Measurements from ENCODE around the gene SERTAD1.
"Not testable (repeated sequence)": the region's sequence is repeated elsewhere in the genome, so short reads cannot be mapped to it uniquely, and the experiment has no call there.

SERTAD1 gene

DNA sequence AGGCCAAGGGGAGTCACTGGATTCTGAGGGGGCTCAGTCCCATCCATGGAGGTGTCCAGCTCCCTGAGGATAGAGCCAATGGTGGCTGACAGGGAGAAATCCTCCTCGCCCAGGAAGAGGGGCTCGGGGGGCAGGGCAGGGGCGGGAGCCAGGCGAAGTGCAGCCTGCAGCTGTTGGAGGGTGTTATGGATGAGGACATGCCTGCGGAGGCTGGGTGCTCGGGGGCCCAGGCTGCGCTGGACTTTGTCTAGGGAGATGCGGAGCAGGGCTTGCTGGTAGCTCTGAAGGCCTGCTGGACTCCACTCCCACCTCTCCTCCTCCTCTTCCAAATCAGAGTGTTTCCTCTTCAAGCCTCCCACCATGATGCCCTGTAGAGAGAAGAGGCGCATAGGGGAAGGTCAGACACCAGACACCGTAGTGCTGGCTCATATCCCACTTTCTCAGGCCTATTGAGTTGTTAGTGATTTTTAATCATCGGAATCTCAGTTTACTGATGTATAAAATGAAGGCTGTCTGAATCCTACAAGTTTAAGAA, 16.0 kb upstream of the SERTAD1 start:
- no peak for DNase-seq (ENCODE audit: low read depth)
- peak overlapping the region; percentile 64 for H3K4me3 ChIP-seq (ENCODE audit: low read depth, low read length)
- TF ChIP-seq MYC (IDR thresholded peaks at IDR 0.05; ENCODE audit: low read depth, low read length): no peak
- TF ChIP-seq, protein P1, sequence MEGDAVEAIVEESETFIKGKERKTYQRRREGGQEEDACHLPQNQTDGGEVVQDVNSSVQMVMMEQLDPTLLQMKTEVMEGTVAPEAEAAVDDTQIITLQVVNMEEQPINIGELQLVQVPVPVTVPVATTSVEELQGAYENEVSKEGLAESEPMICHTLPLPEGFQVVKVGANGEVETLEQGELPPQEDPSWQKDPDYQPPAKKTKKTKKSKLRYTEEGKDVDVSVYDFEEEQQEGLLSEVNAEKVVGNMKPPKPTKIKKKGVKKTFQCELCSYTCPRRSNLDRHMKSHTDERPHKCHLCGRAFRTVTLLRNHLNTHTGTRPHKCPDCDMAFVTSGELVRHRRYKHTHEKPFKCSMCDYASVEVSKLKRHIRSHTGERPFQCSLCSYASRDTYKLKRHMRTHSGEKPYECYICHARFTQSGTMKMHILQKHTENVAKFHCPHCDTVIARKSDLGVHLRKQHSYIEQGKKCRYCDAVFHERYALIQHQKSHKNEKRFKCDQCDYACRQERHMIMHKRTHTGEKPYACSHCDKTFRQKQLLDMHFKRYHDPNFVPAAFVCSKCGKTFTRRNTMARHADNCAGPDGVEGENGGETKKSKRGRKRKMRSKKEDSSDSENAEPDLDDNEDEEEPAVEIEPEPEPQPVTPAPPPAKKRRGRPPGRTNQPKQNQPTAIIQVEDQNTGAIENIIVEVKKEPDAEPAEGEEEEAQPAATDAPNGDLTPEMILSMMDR (IDR thresholded peaks at IDR 0.05; ENCODE audit: low read depth, low read length): no peak
- TF ChIP-seq, protein P2, sequence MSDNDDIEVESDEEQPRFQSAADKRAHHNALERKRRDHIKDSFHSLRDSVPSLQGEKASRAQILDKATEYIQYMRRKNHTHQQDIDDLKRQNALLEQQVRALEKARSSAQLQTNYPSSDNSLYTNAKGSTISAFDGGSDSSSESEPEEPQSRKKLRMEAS (IDR thresholded peaks at IDR 0.05; ENCODE audit: low read depth, low read length): no peak
- no peak for TF ChIP-seq POLR2A (IDR thresholded peaks at IDR 0.05; ENCODE audit: extremely low read depth, insufficient read length)

DNA sequence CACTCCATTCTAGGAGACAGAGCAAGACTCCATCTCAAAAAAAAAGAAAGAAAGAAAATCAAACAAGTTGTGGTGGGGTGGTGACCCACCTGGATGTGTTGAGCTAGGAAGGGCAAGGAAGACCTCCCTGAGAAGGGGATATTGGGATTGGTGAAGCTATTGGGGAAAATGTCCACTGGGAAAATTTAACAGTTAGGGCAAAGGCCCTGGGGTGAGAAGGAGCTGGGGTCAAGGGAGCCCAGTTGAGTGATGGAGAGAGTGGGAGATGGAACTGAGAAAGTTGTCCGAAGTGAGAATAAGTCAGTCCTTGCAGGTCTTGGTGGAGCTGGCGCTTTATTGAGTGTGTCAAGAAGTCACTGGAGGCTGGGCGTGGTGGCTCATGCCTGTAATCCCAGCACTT, 12.5 kb upstream of the SERTAD1 start:
- H3K4me3 ChIP-seq (ENCODE audit: low read depth, low read length): no peak overlapping the region
- DNase-seq (ENCODE audit: low read depth): no peak
- TF ChIP-seq POLR2A (IDR thresholded peaks at IDR 0.05; ENCODE audit: extremely low read depth, insufficient read length) (no peak), MYC (IDR thresholded peaks at IDR 0.05; ENCODE audit: low read depth, low read length) (no peak)
- TF ChIP-seq, protein P1 (IDR thresholded peaks at IDR 0.05; ENCODE audit: low read depth, low read length): no peak
- TF ChIP-seq, protein P2 (IDR thresholded peaks at IDR 0.05; ENCODE audit: low read depth, low read length): no peak

DNA sequence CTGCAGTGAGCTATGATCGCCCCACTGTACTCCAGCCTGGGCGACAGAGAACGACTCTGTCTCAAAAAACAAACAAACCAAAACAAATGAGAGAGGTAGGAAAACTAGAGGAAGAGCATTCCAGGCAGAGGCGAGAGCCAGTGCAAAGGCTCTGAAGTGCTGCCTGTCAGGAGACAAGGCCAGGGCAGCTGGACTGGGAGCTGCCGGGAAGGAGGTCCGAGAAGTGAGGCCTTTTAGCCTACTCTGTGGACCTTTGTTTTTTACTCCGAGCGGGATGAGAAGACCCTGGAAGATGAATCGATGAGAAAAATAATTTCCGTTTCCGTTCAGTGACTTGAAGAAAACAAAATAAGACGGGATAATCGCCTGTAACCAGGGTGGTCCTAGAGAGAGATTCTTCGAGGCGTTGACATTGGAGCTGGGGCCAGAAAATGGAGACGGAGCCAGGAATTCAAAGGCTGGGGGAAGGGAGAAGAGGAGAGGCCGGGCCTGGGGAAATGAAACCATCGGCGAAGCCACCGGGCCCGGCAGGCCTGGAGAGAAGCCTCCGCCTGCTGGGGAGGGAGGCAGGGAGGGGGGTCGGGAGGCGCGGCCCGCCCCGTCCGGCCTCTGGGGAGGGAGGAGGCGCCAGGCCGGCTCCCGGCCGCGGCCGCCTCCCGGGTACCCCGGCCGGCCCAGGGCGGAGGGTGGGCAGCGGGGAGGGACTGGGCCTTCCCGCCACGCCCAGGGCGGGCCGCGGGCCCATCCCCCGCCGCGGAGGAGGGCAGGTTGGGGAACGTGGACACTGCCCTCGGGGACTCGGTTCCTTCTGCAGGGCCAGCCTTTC, 7.8 kb upstream of the SERTAD1 start:
- TF ChIP-seq POLR2A (IDR thresholded peaks at IDR 0.05; ENCODE audit: extremely low read depth, insufficient read length): peak; percentile 22
- no peak; the same call in 1 of the 2 replicates for TF ChIP-seq MYC (IDR thresholded peaks at IDR 0.05; ENCODE audit: low read depth, low read length)
- TF ChIP-seq, protein P1 (IDR thresholded peaks at IDR 0.05; ENCODE audit: low read depth, low read length): no peak
- TF ChIP-seq, protein P2 (IDR thresholded peaks at IDR 0.05; ENCODE audit: low read depth, low read length): no peak
- DNase-seq (ENCODE audit: low read depth): peak; percentile 79

DNA sequence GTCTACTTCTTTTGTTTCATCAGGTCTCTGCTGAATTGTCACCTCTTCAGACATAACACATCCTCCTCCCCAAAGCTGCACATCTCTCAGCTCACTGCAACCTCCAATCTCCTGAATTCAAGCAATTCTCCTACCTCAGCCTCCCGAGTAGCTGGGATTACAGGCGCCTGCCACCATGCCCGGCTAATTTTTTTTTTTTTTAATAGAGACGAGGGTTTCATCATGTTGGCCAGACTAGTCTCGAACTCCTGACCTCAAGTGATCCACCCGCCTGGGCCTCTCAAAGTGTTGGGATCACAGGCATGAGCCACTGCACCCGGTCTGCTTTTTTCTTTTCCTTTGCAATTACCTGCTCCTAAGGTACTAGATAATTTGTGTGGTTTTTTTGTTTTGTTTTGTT, 7.0 kb upstream of the SERTAD1 start:
- DNase-seq (ENCODE audit: low read depth); H3K4me3 ChIP-seq (ENCODE audit: low read depth, low read length): not testable (repeated sequence)

More for the DNA sequence above, 7.8 kb upstream of the SERTAD1 start:
- H3K4me3 ChIP-seq (ENCODE audit: low read depth, low read length): peak overlapping the region; percentile 34

DNA sequence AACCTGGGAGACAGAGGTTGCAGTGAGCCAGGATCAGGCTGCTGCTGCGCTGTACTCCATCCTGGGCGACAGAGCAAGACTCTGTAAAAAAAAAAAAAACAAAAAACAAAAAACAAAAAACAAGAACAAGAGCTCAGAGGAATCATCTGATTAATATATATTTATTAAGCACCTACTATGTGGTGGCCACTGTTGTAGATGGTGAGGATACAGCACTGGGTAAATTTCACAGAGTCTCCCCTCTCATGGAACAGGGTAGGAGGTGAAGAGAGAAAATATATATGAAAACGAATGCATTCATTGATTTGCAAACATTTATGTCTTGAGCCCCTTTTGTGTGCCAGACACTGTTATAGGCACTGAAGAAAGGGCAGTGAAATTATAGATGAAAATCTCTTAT, 5.9 kb upstream of the SERTAD1 start:
- no peak for DNase-seq (ENCODE audit: low read depth)
- TF ChIP-seq POLR2A (IDR thresholded peaks at IDR 0.05; ENCODE audit: extremely low read depth, insufficient read length) (no peak), MYC (IDR thresholded peaks at IDR 0.05; ENCODE audit: low read depth, low read length) (no peak)
- TF ChIP-seq, protein P1 (IDR thresholded peaks at IDR 0.05; ENCODE audit: low read depth, low read length): no peak
- TF ChIP-seq, protein P2 (IDR thresholded peaks at IDR 0.05; ENCODE audit: low read depth, low read length): no peak
- H3K4me3 ChIP-seq (ENCODE audit: low read depth, low read length): no peak overlapping the region

DNA sequence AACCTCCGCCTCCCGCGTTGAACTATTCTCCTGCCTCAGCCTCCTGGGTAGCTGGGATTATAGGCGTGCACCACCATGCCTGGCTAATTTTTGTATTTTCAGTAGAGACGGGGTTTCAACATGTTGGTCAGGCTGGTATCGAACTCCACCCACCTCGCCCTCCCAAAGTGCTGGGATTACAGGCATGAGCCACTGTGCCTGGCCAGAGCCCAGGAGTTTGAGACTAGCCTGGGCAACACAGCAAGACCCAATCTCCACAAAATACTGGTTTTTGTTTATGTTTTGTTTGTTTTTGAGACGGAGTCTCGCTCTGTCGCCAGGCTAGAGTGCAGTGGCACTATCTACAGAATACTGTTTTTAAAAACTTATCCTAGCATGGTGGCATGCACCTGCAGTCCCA, 4.5 kb upstream of the SERTAD1 start:
- DNase-seq (ENCODE audit: low read depth): not testable (repeated sequence)

DNA sequence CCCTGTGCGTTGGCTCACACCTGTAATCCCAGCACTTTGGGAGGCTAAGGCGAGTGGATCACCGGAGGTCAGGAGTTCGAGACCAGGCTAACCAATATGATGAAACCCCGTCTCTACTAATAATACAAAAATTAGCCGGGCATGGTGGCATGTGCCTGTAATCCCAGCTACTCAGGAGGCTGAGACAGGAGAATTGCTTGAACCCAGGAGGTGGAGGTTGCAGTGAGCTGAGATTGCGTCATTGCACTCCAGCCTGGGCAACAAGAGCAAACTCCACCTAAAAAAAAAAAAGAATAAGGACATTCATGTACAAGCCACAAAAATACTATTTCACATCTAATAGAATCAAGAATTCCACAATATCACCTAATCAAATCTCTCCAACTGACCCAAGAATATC, 2.4 kb upstream of the SERTAD1 start:
- not testable (repeated sequence) for DNase-seq (ENCODE audit: low read depth); H3K4me3 ChIP-seq (ENCODE audit: low read depth, low read length)

More for the DNA sequence above, 4.5 kb upstream of the SERTAD1 start:
- not testable (repeated sequence) for H3K4me3 ChIP-seq (ENCODE audit: low read depth, low read length)

Measured in NB4 (cell line).